Stimulated activated CD8-positive, alpha-beta memory T cell treated with anti-CD3 and anti-CD28 coated beads, Interleukin-2, amount 100 ng/mL, for 48 hours (primary cell): ENCODE results near the gene SNRPA1.
"Not testable (repeated sequence)": the region's sequence is repeated elsewhere in the genome, so short reads cannot be mapped to it uniquely, and the experiment has no call there.

ENCODE experiments used
- DNase-seq, 2 donors: peaks; one replicate each; pipeline ENCODE4 v3.0.0-alpha.2; 2020; ENCODE audit warnings: low read depth in 2 of 2

The SNRPA1 gene

DNA sequence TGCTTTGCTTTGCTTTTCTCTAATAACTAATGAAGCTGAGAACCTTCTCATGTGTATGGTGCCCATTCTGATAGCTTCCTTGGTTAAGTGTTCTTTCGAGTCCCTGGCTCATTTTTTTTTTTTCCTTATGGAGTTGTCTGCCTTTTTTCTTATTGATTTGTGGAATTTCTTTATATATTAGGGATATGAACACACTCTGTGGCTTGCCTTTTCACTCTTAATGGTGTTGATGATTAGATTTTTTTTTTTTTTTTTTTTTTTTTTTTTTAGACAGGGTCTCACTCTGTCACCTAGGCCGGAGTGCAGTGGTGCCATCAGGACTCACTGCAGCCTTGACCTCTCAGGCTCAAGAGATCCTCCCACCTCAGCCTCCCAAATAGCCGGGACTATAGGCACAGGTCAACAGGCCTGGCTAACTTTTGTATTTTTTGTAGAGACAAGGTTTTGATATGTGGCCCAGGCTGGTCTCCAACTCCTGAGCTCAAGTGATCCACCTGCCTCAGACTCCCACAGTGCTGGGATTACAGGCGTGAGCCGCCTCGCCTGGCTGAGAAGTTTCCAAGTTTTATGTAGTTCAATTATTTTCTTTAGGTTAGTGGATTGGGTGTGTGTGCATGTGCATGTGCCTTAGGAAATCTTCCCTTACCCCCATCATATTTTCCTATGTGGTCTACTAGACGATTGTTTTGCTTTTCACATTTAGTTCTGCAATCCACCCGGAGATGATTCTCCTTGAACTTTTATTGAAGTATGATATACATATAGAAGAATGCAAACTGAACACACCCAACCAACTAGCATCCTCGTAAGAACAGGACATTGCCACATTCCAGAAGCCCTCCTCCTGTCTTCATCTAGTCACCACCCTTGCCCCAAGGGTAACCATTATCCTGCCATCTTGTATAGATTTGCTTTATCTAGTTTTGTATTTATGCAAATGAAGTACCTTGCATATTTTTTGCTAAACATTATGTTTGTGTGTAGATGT, 1.7 kb upstream of the SNRPA1 start:
- no peak for DNase-seq

DNA sequence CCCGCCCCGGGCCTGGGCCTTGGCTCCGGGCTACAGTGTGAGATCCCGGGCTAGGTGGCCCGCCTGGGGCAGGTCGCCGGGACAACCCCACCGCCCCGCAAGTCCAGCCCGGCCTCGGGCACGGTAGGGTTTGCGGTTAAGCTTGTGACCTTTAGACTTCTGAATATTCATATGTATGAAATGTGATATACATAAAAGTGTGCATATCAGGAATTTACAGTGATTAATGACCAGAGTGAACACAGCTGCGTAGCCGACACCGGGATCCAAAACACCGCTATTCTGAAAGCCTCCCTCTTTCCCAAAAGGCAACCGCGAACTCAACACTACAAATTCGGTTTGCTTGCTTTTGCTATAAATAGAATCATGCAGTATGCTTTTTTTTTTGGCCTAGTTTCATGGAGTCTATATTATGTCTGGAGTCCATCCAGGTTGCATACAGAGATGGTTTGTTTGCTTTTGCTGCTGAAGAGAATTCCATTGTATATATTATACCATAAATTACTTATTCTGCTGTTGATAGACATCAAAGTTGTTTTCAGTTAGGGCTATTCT, 636 bp upstream of the SNRPA1 start:
- peak in 1 of 2 donors; percentile 23 for DNase-seq

DNA sequence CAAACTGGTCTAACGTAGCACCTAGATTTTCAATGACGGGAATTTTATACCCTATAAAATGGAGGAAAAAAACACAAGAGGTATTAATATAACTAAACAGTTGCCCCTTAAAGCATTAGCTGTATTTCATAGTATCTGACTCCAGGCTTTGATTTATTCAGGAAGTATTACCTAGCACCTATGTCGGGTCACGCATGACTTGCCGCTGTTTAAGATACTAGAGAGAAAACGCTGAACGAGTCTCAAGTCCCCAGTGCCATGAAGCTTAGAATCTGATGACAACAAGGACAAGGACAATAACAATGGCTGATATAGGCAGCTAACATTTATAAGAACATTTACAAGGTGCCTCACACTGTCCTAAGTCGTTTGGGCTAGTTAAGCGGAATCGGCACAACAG, 1.9 kb downstream of the SNRPA1 start:
- no peak for DNase-seq

DNA sequence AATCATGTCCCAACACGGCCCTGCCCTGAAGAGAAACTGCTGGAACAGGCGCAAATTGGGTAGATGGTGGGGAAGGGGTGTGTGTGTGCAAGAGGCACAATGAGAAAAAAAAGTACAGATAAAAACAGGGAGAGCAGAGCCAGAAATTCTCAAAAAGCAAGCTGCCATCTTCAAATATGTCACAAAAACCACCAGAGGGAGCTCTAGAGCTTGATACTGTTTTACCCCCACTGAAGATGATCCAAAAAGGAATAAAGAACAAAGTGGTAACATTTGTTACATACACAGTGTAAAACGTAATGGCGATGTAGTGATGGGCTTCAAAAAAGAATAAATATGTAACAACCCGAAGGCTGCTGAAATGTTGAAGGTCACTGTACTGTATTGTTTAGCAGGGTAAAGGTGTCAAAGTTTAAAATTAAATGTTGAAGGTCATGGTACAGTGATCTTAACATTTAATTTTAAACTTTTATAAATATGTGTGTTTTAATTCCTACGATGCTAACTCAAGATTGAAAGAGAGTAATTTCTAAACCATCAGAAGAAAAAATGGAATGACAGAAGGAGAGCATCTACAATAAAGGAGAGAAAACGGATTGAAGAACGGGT, 6.0 kb downstream of the SNRPA1 start:
- no peak for DNase-seq

DNA sequence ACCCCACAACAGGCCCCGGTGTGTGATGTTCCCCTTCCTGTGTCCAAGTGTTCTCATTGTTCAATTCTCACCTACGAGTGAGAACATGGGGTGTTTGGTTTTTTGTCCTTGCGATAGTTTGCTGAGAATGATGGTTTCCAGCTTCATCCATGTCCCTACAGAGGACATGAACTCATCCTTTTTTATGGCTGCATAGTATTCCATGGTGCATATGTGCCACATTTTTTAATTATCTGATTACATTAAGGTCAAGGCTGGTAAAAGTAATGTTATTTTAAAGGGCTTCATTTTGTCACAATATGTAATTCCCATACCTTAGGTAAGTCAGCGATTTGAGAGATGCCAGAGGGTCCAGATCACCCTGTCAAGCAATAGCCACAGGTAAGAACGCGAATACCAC, 7.7 kb downstream of the SNRPA1 start:
- DNase-seq, result not testable (repeated sequence)

DNA sequence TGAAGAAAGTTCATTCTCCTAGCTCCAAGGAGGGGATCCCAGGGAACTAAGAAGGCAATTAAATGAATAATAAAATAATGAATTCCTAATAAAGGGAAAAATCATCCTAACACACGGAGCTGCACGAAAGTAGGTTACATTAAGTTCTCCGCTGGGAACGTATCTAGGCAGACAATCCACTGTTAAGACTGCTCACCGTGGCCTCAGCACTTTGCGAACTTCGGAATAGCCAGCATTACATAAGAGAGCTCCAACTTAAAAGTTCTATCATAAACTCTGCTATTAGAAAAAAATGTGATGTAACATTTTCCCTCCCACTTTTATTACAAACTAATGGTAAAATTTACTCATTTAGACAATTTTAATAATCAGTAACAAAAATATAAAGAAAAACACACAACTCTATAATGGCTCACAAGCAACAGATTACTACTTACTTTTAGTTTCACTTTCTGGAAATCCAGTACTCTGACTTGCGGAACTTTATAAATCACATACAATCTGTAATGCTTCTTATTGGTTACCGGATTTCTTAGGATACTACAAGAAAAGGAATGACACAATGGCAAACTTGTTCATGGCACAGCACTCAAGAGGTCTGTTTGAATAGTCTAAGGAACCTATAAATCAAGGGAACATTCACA, 8.5 kb downstream of the SNRPA1 start:
- DNase-seq, result no peak

DNA sequence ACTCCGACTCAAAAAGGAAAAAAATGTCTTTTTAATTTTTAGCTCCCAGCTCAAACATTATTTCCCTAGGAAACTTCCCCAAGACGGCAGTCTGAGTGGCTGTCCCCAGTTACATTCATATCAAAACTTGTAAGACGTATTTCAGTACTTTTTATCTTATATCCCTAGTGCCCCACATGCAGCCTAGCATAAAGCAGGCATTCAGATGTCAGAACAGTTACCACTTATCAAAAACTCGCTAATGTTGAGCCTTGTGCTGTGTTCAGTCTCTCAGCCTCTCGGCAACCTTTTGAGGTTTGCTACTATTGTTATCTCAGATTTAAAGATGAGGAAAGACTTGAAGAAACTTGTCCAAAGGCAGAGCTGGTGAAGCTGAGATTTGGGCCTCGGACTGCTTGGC, 11.1 kb downstream of the SNRPA1 start:
- no peak for DNase-seq

DNA sequence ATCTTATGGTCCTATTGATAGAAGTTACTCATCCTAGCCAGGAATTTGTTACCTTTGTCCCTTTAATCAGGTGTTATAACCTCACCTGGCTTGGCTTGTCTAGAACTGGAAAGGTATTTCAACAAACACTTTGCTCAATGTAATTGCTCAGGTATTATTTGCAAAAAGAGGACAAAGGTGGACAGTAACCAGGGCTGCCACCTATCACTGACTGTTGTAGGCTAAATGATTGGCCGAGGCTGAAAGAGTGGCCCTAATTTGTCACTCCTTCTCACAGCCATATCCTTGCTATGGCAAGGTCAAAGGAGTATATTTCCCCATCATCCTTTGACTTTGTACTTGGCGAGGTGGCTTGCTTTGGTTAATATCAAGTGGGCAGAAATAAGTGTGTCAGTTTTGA, 15.0 kb downstream of the SNRPA1 start:
- no peak for DNase-seq

DNA sequence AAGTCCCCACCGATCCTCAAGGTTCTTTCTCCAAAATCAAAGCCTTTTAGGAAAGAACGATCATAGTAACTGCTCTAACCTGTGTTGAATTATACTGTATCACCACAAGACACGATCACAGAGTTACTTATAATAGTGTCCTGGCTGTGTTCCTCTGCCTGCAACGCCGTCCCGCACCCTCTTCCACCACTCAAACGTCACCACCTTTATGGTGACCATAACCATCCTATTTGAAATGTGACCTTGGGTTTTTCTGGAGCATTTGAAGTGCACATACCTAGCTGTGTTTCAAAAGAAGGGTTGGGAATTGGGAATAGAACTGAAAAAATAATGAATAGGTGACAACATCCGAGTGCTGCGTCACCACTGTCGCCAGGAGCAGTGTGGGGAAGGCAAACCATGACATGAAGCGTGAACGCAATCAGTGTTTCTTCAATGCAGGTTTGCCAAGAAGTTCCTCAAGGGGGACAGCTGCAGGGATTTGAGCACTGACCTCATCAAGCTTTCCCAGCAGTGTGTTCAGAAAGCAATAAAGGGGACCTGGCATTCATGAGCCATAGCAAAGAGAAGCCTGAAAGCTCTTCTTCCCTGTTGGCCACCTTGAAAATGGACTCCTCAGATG, 17.0 kb downstream of the SNRPA1 start:
- DNase-seq, result no peak

DNA sequence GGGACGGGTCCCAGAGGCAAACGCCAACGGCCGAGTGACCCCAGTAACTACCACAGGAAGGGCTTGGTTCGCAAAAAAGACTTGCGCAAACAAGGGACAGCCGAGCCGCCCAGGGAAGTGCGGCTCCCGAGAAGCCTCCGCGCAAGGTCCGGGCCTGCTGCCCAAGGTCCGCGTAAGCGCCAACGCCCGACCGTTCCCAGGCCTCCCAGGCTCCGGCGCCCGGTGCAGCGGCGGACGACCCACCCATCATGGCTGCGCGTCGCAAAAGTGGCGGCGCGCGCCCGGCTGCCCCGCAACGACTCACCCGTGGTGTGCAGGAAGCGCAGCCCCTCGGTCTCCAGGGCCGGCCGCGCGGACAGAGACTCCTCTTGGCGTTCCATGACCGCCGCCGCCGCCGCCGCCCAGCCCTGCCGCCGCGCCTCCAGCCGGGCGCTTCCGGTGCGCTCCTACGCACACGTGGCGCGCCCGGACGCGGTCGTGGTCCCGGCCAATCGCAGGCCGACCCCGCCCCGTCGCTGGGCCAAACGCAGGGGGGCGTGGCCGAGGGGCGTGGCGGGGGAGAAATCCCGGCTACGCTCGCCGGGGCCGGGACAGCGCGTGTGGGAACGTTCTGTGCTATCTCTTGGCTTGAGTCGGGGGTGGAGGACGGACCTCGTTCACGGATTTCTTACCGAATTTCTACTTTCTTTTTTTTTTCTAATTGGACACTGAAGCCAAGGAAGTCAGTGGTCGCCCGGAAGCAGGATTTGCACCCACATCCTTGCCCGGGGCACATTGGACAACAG, 17.8 kb downstream of the SNRPA1 start, which contains the start of gene SELENOS:
Gene SELENOS (minus strand): TSS at position 448 of the 785 bp plus-strand sequence. CDS start 68 bp downstream, at position 380.
- peak; percentile 80 to 91 for DNase-seq

DNA sequence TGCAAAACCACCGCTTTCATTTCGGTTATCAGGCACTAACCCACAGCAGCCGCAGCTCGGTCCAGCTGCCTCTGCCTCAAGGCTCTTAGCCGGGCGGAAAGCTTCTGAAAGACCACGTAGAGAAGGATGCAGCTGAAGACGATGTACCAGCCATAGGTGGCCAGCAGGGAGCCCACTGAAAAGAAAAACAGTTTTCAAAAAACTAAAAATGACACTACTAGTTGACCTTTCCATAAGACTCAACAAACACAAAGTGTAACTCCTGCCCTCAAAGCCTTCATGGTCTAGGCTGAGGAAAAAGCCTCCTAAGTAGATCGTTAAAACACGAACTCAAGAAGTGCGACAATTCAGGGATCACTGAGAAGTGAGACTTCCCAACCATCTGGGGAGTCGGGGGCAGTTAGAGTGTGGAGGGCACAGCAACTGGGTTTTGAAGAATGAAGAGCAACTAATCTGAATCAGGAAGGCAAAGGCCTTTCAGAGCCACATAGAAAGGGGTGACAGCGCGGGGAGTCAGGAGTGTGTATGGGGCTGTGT, 18.5 kb downstream of the SNRPA1 start:
- DNase-seq, result no peak

DNA sequence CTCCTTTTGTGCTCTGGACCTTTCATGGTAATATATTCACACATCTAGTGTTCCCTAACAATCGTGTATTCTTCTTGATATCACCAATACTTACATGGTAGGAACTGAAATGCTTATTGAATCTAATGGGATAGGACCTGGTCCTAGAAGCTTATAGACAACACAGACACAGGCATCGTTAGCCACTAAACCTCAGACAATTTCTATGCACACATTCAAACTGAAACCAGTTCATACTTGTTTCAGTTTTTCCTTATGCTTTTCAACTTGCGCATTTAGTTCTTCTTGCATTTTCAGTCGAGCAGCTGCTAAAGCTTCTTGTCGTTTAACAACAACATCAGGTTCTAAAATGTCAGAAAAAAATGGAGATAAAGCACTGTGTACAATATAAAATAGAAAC, 20.0 kb downstream of the SNRPA1 start:
- no peak for DNase-seq

DNA sequence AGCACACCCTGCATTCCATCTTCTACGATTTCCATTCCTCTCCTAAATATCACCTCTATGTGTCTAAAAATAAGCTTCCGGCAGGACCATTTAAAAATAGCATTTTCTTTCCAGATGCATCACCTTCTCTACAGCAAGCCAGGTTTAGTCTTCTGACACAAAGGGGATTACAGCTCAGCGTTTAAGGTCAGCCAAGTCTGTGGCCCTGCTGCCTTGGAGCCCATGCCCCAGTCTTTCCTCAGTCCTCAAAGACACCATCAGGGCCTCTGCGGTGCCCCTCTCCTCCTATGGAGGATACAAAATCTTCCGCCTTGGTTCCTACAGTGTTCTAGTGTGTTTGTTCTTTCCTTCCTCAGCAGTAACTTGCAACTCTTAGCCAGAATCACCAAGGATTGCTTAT, 21.5 kb downstream of the SNRPA1 start:
- DNase-seq, result no peak

DNA sequence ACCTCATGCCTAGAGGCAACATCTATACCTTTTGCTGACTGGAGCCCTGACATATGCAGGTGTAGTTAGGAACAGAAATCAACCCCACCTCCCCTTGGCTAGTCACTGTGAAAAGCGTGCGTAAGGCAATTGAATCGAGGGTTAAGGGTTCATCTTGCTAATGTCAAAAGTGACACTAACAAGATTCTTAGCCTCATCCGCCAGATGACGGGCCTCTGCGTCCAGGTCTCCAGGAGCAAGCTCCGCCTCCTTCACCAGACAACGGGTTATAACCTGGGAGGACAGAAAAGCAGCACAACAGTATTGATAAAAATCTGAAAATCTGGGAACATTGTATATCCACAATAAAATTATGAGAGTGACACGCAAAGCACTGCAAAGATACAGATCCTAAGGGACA, 22.5 kb downstream of the SNRPA1 start:
- DNase-seq, result no peak

DNA sequence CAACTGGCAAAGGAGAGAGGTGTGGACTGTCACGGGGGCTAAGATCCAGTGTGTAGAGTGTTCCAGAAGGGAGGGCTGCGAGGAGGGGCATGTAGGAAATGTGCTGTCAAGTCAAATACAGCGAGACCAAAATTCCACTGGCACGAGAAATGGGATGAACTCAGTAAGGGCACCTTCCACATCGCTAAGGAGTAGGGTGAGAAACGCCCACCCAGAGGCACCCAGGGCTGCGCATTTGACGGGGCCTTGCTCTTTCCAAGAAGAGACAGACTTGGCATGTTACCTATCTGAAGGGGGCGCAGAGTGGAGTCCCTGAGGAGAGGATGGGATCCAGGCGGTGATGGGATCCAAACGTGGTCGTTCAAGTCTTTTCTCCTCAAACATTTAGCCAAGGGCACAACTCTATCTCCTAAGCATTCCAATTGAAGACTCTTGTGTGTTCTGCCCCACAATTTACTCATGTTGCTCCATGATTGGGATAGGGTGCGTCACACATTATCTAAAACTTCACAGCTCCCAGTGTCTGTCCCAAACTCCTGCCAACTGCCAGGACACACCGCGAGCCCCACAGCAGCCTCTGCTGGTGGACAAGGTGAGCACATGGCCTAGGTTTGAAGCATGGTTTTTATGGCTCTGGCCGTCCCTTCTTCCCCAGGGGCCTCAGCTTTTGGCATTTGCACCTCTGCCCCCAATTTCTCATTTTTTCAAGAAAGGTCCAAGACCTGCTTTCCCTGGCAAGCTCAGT, 25.4 kb downstream of the SNRPA1 start:
- no peak for DNase-seq

DNA sequence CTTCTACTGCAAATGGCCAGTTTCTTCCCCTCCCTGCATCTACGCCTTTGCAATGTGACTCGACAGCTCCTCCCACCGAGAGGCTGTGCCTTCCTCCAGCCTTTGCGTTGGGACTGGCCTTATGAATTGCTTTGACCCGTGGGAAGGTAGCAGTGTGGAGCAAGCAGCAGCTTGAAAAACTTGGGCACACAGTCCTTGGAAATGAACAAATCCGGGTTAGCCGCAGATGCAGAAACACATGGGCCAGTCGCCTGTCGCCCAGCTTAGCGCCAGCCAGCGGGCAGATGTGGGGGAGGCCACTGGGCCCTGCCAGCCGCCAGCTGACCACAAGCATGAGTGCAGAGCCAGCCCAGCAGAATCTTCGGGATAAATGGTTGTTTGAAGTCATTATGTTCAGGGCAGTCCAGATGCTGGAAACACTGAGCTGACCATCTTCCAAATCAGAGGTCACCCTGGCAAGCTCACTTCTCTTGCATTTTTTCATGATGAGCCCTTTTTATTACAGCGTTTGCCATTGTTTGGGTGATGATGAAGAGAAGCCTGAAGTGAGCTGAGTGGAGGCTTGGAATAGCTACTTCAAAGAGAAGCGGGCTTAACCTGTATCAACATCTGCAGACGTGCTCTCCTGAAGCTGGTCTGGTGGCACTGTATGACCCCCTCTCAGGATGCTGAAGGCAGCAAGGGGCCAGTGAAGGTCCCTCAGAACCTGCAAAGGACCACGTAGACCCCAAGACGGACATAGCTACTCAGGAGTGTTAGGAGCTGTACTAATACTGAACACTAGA, 27.5 kb downstream of the SNRPA1 start:
- DNase-seq, result no peak

DNA sequence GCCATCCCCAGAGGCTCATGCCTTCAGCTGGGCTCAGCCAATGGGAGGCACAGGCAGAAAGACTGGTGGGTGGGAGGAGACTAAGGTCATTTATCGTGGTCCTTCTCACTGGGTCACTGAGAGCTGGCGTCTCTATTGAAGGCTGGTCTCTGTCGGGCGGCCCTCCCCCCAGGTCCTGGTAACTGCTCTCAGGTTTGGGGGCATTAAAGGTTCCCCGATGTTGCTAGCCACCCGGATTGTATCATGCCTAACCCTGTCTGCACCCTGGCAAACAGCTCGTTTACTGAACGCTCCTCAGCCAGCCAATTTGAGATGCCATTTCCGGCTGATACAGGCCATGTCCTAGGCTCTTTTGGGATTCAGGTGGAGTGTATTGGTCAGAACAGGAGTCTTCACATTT, 28.3 kb downstream of the SNRPA1 start:
- DNase-seq, result no peak

DNA sequence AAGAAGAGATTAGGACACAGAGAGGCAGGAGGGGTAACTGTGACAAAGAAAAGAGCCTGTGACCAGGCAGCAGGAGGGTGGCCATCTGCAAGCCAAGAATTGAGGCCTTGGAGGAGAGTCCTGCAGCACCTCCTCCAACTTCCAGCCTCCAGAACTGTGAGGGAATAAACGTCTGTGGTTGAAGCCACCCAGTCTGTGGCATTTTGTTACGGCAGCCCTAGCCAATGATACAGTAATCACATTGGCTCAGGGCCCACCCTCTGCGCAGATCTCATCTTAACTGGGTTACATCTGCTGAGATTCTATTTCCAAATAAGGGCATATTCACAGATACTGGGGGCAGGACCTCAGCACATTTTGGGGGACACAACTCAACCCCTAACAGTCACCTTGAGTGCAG, 29.0 kb downstream of the SNRPA1 start:
- DNase-seq, result no peak
